HepG2 (cell line): ENCODE results near the gene SLIT3. TPM values are rescaled to one million over a fixed set of nuclear protein-coding genes. Genes with fewer than 3 reads are reported as not detected.

Source experiments
- ATAC-seq: fragments of 200-7000 bp; cut with Tn5 transposase; 3 replicates; pipeline ENCODE4 v1.9.1; 2020; ENCODE audit warnings: mild to moderate bottlenecking, moderate library complexity
- BruUV-seq: library from RNA; stranded (reverse); fragments of 400-500 nt; replicated peaks from 2 replicates; lab custom pipeline; 2021; lab: Mats Ljungman, UMichigan
- CTCF ChIA-PET: fragments of 300-600 bp; formaldehyde crosslinking; extraction: SDS; loops from one replicate; lab custom pipeline; 2021; ENCODE audit warnings: low total read pairs, inconsistent platforms, low intra/inter-chr PET ratio; lab: Yijun Ruan, JAX
- POLR2A ChIA-PET: fragments of 350-600 bp; sonication (Branson Sonifier 250); formaldehyde crosslinking; loops from one replicate; lab custom pipeline; 2020; ENCODE audit warnings: antibody characterized with exemption, inconsistent platforms; lab: Yijun Ruan, JAX
- DNase-seq: peaks from one replicate; pipeline ENCODE4 v3.0.0-alpha.2; 2015; ENCODE audit warnings: low spot score
- FAIRE-seq: peaks from 3 replicates; lab custom pipeline; 2011; peaks lifted over from hg19 to GRCh38; lab: Jason Lieb, UNC
- H2AFZ ChIP-seq: one replicate; pipeline ENCODE4 v1.6.1; 2011; ENCODE audit warnings: low read length, inconsistent platforms
- H3K27ac ChIP-seq: fragments of 300-600 bp; 3 replicates; pipeline ENCODE4 v1.8.0; 2011; ENCODE audit warnings: mixed run types, mild to moderate bottlenecking, mixed read lengths, low read length, inconsistent platforms; ENCODE audit not compliant: insufficient read depth; ENCODE audit errors: extremely low read length
- H3K27me3 ChIP-seq, 2 experiments: fragments of 200-600 bp in 1 of 2; 2 replicates in 1 of 2; 3 replicates in 1 of 2; pipeline versions ENCODE4 v1.6.0 to v1.8.0; 2011; ENCODE audit warnings: low read length in 2 of 2, mild to moderate bottlenecking in 2 of 2, moderate library complexity in 2 of 2, inconsistent platforms in 1 of 2; ENCODE audit not compliant: insufficient read depth in 2 of 2, control insufficient read depth in 1 of 2
- H3K36me3 ChIP-seq, 2 experiments: fragments of 200-600 bp in 1 of 2; replicated peaks in 1 of 2; 2 replicates in 1 of 2; 3 replicates in 1 of 2; pipeline versions ENCODE4 v1.5.1 to v1.8.0; 2011; ENCODE audit warnings: low read length in 2 of 2, inconsistent platforms in 1 of 2; ENCODE audit not compliant: insufficient read depth in 2 of 2, control insufficient read depth in 1 of 2
- H3K4me1 ChIP-seq: 2 replicates; pipeline ENCODE4 v1.5.1; 2012; ENCODE audit warnings: low read length, inconsistent platforms; ENCODE audit not compliant: insufficient read depth
- H3K4me2 ChIP-seq: 2 replicates; pipeline ENCODE4 v1.6.0; 2011; ENCODE audit warnings: low read depth, low read length, inconsistent platforms
- H3K4me3 ChIP-seq, 3 experiments: fragments of 200-600 bp in 1 of 3; sonication (generic), shearing (Covaris generic) in 1 of 3; replicated peaks in 1 of 3; 2 replicates each; pipeline ENCODE4 v1.5.1; 2011 to 2016; ENCODE audit warnings: low read length in 3 of 3, inconsistent platforms in 2 of 3, low read depth in 2 of 3, mild to moderate bottlenecking in 2 of 3, control low read depth in 1 of 3, mixed read lengths in 1 of 3; ENCODE audit not compliant: insufficient read depth in 1 of 3
- H3K79me2 ChIP-seq: one replicate; pipeline ENCODE4 v1.6.1; 2011; ENCODE audit warnings: low read length, inconsistent platforms; ENCODE audit not compliant: insufficient read depth
- H3K9ac ChIP-seq: 2 replicates; pipeline ENCODE4 v1.6.0; 2011; ENCODE audit warnings: mild to moderate bottlenecking, low read depth, low read length, inconsistent platforms; ENCODE audit not compliant: insufficient read depth
- H3K9me3 ChIP-seq: 2 replicates; pipeline ENCODE4 v1.5.1; 2012; ENCODE audit warnings: mild to moderate bottlenecking, low read length
- H4K20me1 ChIP-seq: 2 replicates; pipeline ENCODE4 v1.6.0; 2011; ENCODE audit warnings: inconsistent platforms, mild to moderate bottlenecking, low read length, moderate library complexity; ENCODE audit not compliant: insufficient read depth
- BORCS8-MEF2B ChIP-seq: sonication (generic); formaldehyde crosslinking; IDR thresholded peaks from 2 replicates; pipeline ENCODE4 v1.8.0; 2022; ENCODE audit warnings: mild to moderate bottlenecking, missing genetic modification reagents
- GABPA ChIP-seq, 2 experiments: IDR thresholded peaks; 2 replicates each; pipeline ENCODE4 v1.6.1; 2011 to 2016; ENCODE audit warnings: low read depth in 2 of 2, low read length in 1 of 2, missing biosample characterization in 1 of 2, missing genetic modification characterization in 1 of 2
- KDM1A ChIP-seq: IDR thresholded peaks from 2 replicates; pipeline ENCODE4 v1.6.1; 2016; ENCODE audit warnings: missing compliant biosample characterization
- NFKB2 ChIP-seq: sonication (generic); formaldehyde crosslinking; IDR thresholded peaks from 2 replicates; pipeline ENCODE4 v1.4.0; 2020; ENCODE audit warnings: missing genetic modification reagents, borderline replicate concordance
- PRMT3 ChIP-seq: sonication (generic); formaldehyde crosslinking; IDR thresholded peaks from 2 replicates; pipeline ENCODE4 v1.8.1; 2022; ENCODE audit warnings: low read depth, mild to moderate bottlenecking, moderate library complexity, missing genetic modification reagents, borderline replicate concordance
- RBFOX2 ChIP-seq: fragments of 200-400 bp; formaldehyde crosslinking; IDR thresholded peaks from 2 replicates; pipeline ENCODE4 v1.6.1; 2017; ENCODE audit warnings: low read depth, mild to moderate bottlenecking, low read length
- RFX3 ChIP-seq: IDR thresholded peaks from 2 replicates; pipeline ENCODE4 v1.6.1; 2016; ENCODE audit warnings: missing biosample characterization, missing genetic modification reagents
- SNAPC5 ChIP-seq: sonication (generic); formaldehyde crosslinking; IDR thresholded peaks from 2 replicates; pipeline ENCODE4 v1.8.1; 2023; ENCODE audit warnings: mild to moderate bottlenecking, missing genetic modification reagents, borderline replicate concordance
- SP4 ChIP-seq: sonication (generic); formaldehyde crosslinking; IDR thresholded peaks from 2 replicates; pipeline ENCODE4 v1.8.1; 2023; ENCODE audit warnings: mild to moderate bottlenecking, missing genetic modification reagents
- ZHX1 ChIP-seq: sonication (generic); formaldehyde crosslinking; IDR thresholded peaks from 2 replicates; pipeline ENCODE4 v1.8.1; 2022; ENCODE audit warnings: low read depth, mild to moderate bottlenecking, missing genetic modification reagents
- ZNF232 ChIP-seq: sonication (generic); formaldehyde crosslinking; IDR thresholded peaks from 2 replicates; pipeline ENCODE4 v1.4.0; 2020; ENCODE audit warnings: missing genetic modification reagents, borderline replicate concordance
- ZNF281 ChIP-seq: sonication (generic); formaldehyde crosslinking; IDR thresholded peaks from 2 replicates; pipeline ENCODE4 v1.4.0; 2020; ENCODE audit warnings: missing genetic modification reagents, borderline replicate concordance
- ZNF510 ChIP-seq: sonication (generic); formaldehyde crosslinking; IDR thresholded peaks from 2 replicates; pipeline ENCODE4 v1.4.0; 2020; ENCODE audit warnings: low read depth, mild to moderate bottlenecking, missing genetic modification reagents
- ZNF7 ChIP-seq: IDR thresholded peaks from 2 replicates; pipeline ENCODE4 v1.6.1; 2016; ENCODE audit warnings: missing biosample characterization, missing genetic modification reagents
- WGBS: methylation state at CpG from one replicate; pipeline ENCODE4 v1.1.6; 2017; ENCODE audit warnings: low lambda C conversion rate; 5-methylcytosine and 5-hydroxymethylcytosine counted together
- in situ Hi-C: cut with HindIII; loops from 2 replicates; pipeline ENCODE4 v1.10.0; 2017; ENCODE audit warnings: low pct_unique_long_range_greater_than_20kb; ENCODE audit not compliant: extremely low pct_ligation_motif_present
- intact Hi-C: fragments of 100-400 bp; cut with micrococcal nuclease; formaldehyde crosslinking; loops from one replicate; pipeline ENCODE4 v1.10.0; 2022; ENCODE audit not compliant: unreplicated experiment
- polyA plus RNA-seq, 8 experiments: library from polyadenylated mRNA; depleted of rRNA in 3 of 8; stranded (reverse) in 7 of 8; unstranded in 1 of 8; fragments of >200 nt; fragmentation: Illumina TruSeq in 4 of 8; extraction: Trizol in 4 of 8; gene quantifications; 2 replicates each; pipeline versions ENCODE4 v1.2.1 to v1.2.3, GENCODE V29; 2011 to 2016; ENCODE audit warnings: low read depth in 4 of 8, missing spikeins in 1 of 8, mixed read lengths in 1 of 8; ENCODE audit not compliant: insufficient read depth in 1 of 8
- total RNA-seq, 5 experiments: library from RNA; depleted of rRNA; stranded (reverse); fragments of >200 nt; fragmentation: Illumina TruSeq; extraction: Trizol; gene quantifications; 2 replicates each; pipeline ENCODE4 v1.2.3, GENCODE V29; 2016; ENCODE audit warnings: low read depth in 1 of 5

SLIT3 gene
- total and polyA plus RNA-seq, 2 of the 13 experiments (the other 11 are each of a cell fraction or from before 2014, with no cell fraction given) = not detected

- FAIRE-seq = no peak
- 18% methylated on average over 6 of the region's 8 CpGs for WGBS
Measured at GRCh38 chr5:169166078-169166477, 134.9 kb downstream of the SLIT3 start.

GRCh38 chr5:169165052-169165451, 135.9 kb downstream of the SLIT3 start:
- TF ChIP-seq BORCS8-MEF2B (no peak), NFKB2 (CRISPR knock-in tag) (no peak), RBFOX2 (no peak), ZNF281 (CRISPR knock-in tag) (no peak), ZHX1 (no peak)
- WGBS = 75% methylated on average over 1 of the region's 1 CpG
- intact Hi-C loops = no loop called here
- ChIA-PET CTCF (no interaction called here), POLR2A (no interaction called here)
- Histone ChIP-seq H3K36me3 (no peaks in the 10 kb centered on the region), H3K9me3 (no peaks in the 10 kb centered on the region), H3K79me2 (no peaks in the 10 kb centered on the region), H3K27ac (no peak overlapping the region), H3K4me3 (no peak overlapping the region), H3K4me2 (no peak overlapping the region), H3K4me1 (no peaks in the 10 kb centered on the region), H4K20me1 (no peaks in the 10 kb centered on the region), H3K9ac (no peak overlapping the region), H3K27me3 (no peaks in the 10 kb centered on the region; a peak in 2 of 5 replicates), H2AFZ (no peak overlapping the region)
- no peak for ATAC-seq
- DNase-seq = no peak
- no TSS peak for BruUV-seq
- FAIRE-seq = no peak
- in situ Hi-C loops = no loop called here

More at GRCh38 chr5:169166078-169166477, 134.9 kb downstream of the SLIT3 start:
- Histone ChIP-seq H3K79me2 (no peaks in the 10 kb centered on the region), H4K20me1 (no peaks in the 10 kb centered on the region), H2AFZ (no peak overlapping the region), H3K4me1 (no peaks in the 10 kb centered on the region), H3K27me3 (no peaks in the 10 kb centered on the region; a peak in 2 of 5 replicates), H3K4me2 (no peak overlapping the region), H3K9ac (no peak overlapping the region), H3K27ac (no peak overlapping the region), H3K36me3 (no peaks in the 10 kb centered on the region), H3K4me3 (no peak overlapping the region), H3K9me3 (no peaks in the 10 kb centered on the region)
- ChIA-PET POLR2A (no interaction called here), CTCF (no interaction called here)
- no peak for ATAC-seq
- DNase-seq = no peak
- intact Hi-C loops = no loop called here
- BruUV-seq = no TSS peak
- no peak for TF ChIP-seq GABPA (IDR thresholded peaks at IDR 0.05; ENCODE audit: low read depth, low read length)
- TF ChIP-seq GABPA (CRISPR knock-in tag; IDR thresholded peaks at IDR 0.05; ENCODE audit: low read depth) = no peak
- TF ChIP-seq KDM1A = no peak
- no peak for TF ChIP-seq PRMT3 (CRISPR knock-in tag)
- no peak for TF ChIP-seq ZNF7 (CRISPR knock-in tag)
- TF ChIP-seq ZNF510 (CRISPR knock-in tag) = no peak
- TF ChIP-seq RFX3 (CRISPR knock-in tag) = no peak
- TF ChIP-seq ZNF232 (CRISPR knock-in tag) = no peak
- no peak for TF ChIP-seq SP4 (CRISPR knock-in tag)
- no peak for TF ChIP-seq SNAPC5 (CRISPR knock-in tag)
- in situ Hi-C loops = no loop called here
